SK-N-SH (cell line): Measurements from ENCODE around the gene MINDY2. TPM values are rescaled to one million over a fixed set of nuclear protein-coding genes. Genes with fewer than 3 reads are reported as not detected.
"Not testable (repeated sequence)": the region's sequence is repeated elsewhere in the genome, so short reads cannot be mapped to it uniquely, and the experiment has no call there.

Experiments used
- CTCF ChIA-PET: fragments of 300-600, 350-600 bp; formaldehyde crosslinking; extraction: SDS; loops from one replicate; lab custom pipeline; 2021; lab: Yijun Ruan, JAX
- POLR2A ChIA-PET: fragments of 350-600 bp; sonication (Branson Sonifier 250); formaldehyde crosslinking; extraction: SDS; loops from one replicate; lab custom pipeline; 2020; ENCODE audit warnings: antibody characterized with exemption, inconsistent platforms; lab: Yijun Ruan, JAX
- DNase-seq: peaks from one replicate; pipeline ENCODE4 v3.0.0; 2012
- H2AFZ ChIP-seq: fragments of 200-600 bp; sonication (generic); 2 replicates; pipeline ENCODE4 v1.8.1; 2016; ENCODE audit warnings: antibody characterized with exemption, mild to moderate bottlenecking, low read depth
- H3F3A ChIP-seq: fragments of 200-600 bp; sonication (generic); replicated peaks from 2 replicates; pipeline ENCODE3; 2016; ENCODE audit warnings: antibody characterized with exemption, mild to moderate bottlenecking; ENCODE audit not compliant: insufficient read depth
- H3K27ac ChIP-seq, 2 experiments: fragments of 200-500 bp in 1 of 2; fragments of 200-600 bp in 1 of 2; sonication (Bioruptor generic) in 1 of 2; sonication (generic), shearing (Covaris generic) in 1 of 2; 2 replicates each; pipeline versions ENCODE4 v1.5.1 to v1.6.1; 2014 to 2016; ENCODE audit warnings: low read depth in 2 of 2, inconsistent platforms in 1 of 2, low read length in 1 of 2, mild to moderate bottlenecking in 1 of 2, mixed read lengths in 1 of 2
- H3K27me3 ChIP-seq: fragments of 200-600 bp; sonication (generic), shearing (Covaris generic); 2 replicates; pipeline ENCODE4 v1.6.1; 2016; ENCODE audit warnings: mixed run types; ENCODE audit not compliant: insufficient read depth
- H3K36me3 ChIP-seq, 2 experiments: fragments of 200-500 bp in 1 of 2; fragments of 200-600 bp in 1 of 2; sonication (Bioruptor generic) in 1 of 2; sonication (generic) in 1 of 2; replicated peaks in 1 of 2; 2 replicates each; pipeline versions ENCODE3 to v1.5.1; 2014 to 2016; ENCODE audit warnings: low read length in 1 of 2, mild to moderate bottlenecking in 1 of 2; ENCODE audit not compliant: insufficient read depth in 2 of 2, control insufficient read depth in 1 of 2
- H3K4me1 ChIP-seq, 2 experiments: fragments of 200-500 bp in 1 of 2; fragments of 200-600 bp in 1 of 2; sonication (Bioruptor generic) in 1 of 2; sonication (generic), shearing (Covaris generic) in 1 of 2; 2 replicates each; pipeline versions ENCODE4 v1.5.1 to v1.6.1; 2014 to 2016; ENCODE audit warnings: low read depth in 1 of 2, low read length in 1 of 2, mixed run types in 1 of 2; ENCODE audit not compliant: insufficient read depth in 2 of 2, control insufficient read depth in 1 of 2
- H3K4me2 ChIP-seq: fragments of 200-600 bp; sonication (generic), shearing (Covaris generic); 2 replicates; pipeline ENCODE4 v1.6.1; 2017; ENCODE audit warnings: mixed run types
- H3K4me3 ChIP-seq, 2 experiments: fragments of 200-500 bp in 1 of 2; fragments of 200-600 bp in 1 of 2; sonication (Bioruptor generic) in 1 of 2; sonication (generic), shearing (Covaris generic) in 1 of 2; 2 replicates each; pipeline versions ENCODE4 v1.5.1 to v1.8.1; 2014 to 2016; ENCODE audit warnings: low read depth in 2 of 2, inconsistent platforms in 1 of 2, low read length in 1 of 2, mild to moderate bottlenecking in 1 of 2, mixed read lengths in 1 of 2, moderate library complexity in 1 of 2
- H3K79me2 ChIP-seq: fragments of 200-600 bp; sonication (generic); 2 replicates; pipeline ENCODE4 v1.8.1; 2017; ENCODE audit warnings: mild to moderate bottlenecking; ENCODE audit not compliant: insufficient read depth
- H3K9ac ChIP-seq: fragments of 200-600 bp; sonication (generic); 2 replicates; pipeline ENCODE4 v1.6.1; 2017; ENCODE audit warnings: mixed run types
- H3K9me2 ChIP-seq: fragments of 200-600 bp; sonication (generic); 2 replicates; pipeline ENCODE4 v1.6.1; 2017; ENCODE audit warnings: mixed run types
- H3K9me3 ChIP-seq: fragments of 200-600 bp; sonication (generic); 2 replicates; pipeline ENCODE4 v1.6.1; 2017; ENCODE audit warnings: mixed run types, mild to moderate bottlenecking, moderate library complexity
- H4K20me1 ChIP-seq: fragments of 200-600 bp; sonication (generic); 2 replicates; pipeline ENCODE4 v1.6.1; 2017; ENCODE audit warnings: mild to moderate bottlenecking, mixed run types; ENCODE audit not compliant: insufficient read depth
- CHD2 ChIP-seq: fragments of 150-350 bp; IDR thresholded peaks from 2 replicates; pipeline ENCODE4 v1.6.1; 2018; ENCODE audit warnings: low read length; ENCODE audit not compliant: partially characterized antibody
- ELF1 ChIP-seq: IDR thresholded peaks from 2 replicates; pipeline ENCODE4 v1.4.0; 2012
- EP300 ChIP-seq, 2 experiments: IDR thresholded peaks; 2 replicates each; pipeline versions ENCODE4 v1.4.0 to v1.6.1; 2012; ENCODE audit warnings: borderline replicate concordance in 1 of 2, low read depth in 1 of 2, low read length in 1 of 2
- EZH2phosphoT487 ChIP-seq: fragments of 200-600 bp; sonication (generic); IDR thresholded peaks from 2 replicates; pipeline ENCODE4 v1.6.1; 2017; ENCODE audit warnings: low read depth, mixed run types, mild to moderate bottlenecking, antibody characterized with exemption, moderate library complexity, borderline replicate concordance
- FOSL2 ChIP-seq: IDR thresholded peaks from 2 replicates; pipeline ENCODE4 v1.4.0; 2012; ENCODE audit warnings: low read depth, mild to moderate bottlenecking, moderate library complexity, borderline replicate concordance
- FOXJ3 ChIP-seq: sonication (generic); formaldehyde crosslinking; IDR thresholded peaks from 2 replicates; pipeline ENCODE4 v1.5.1; 2020; ENCODE audit warnings: mild to moderate bottlenecking, missing genetic modification reagents
- JUND ChIP-seq: IDR thresholded peaks from 2 replicates; pipeline ENCODE4 v1.4.0; 2012
- MXI1 ChIP-seq: IDR thresholded peaks from 2 replicates; pipeline ENCODE4 v1.6.1; 2012; ENCODE audit warnings: mild to moderate bottlenecking, low read depth, low read length, improper control_type of control experiment
- NFIC ChIP-seq: IDR thresholded peaks from 2 replicates; pipeline ENCODE4 v1.4.0; 2012; ENCODE audit warnings: borderline replicate concordance
- POLR2AphosphoS5 ChIP-seq: IDR thresholded peaks from 2 replicates; pipeline ENCODE4 v1.6.1; 2012; ENCODE audit warnings: low read depth, low read length
- RCOR1 ChIP-seq: fragments of 150-350 bp; IDR thresholded peaks from 2 replicates; pipeline ENCODE4 v1.6.1; 2017; ENCODE audit warnings: antibody characterized with exemption, low read length
- RXRA ChIP-seq: IDR thresholded peaks from 2 replicates; pipeline ENCODE4 v1.4.0; 2012; ENCODE audit warnings: low read depth, mild to moderate bottlenecking, borderline replicate concordance
- SIN3A ChIP-seq: IDR thresholded peaks from 2 replicates; pipeline ENCODE4 v1.6.1; 2012; ENCODE audit warnings: low read depth, mild to moderate bottlenecking, low read length, moderate library complexity, borderline replicate concordance
- TAF1 ChIP-seq: IDR thresholded peaks from 2 replicates; pipeline ENCODE4 v1.6.1; 2012; ENCODE audit warnings: low read depth, mild to moderate bottlenecking, low read length, moderate library complexity, borderline replicate concordance
- TCF12 ChIP-seq: IDR thresholded peaks from 2 replicates; pipeline ENCODE4 v1.4.0; 2012
- TEAD4 ChIP-seq: IDR thresholded peaks from 2 replicates; pipeline ENCODE4 v1.4.0; 2012; ENCODE audit warnings: mild to moderate bottlenecking, borderline replicate concordance; ENCODE audit not compliant: insufficient read depth
- WGBS: methylation state at CpG from one replicate; pipeline ENCODE4 v1.1.6; 2017; ENCODE audit warnings: low lambda C conversion rate; 5-methylcytosine and 5-hydroxymethylcytosine counted together
- polyA plus RNA-seq, 3 experiments: library from polyadenylated mRNA; depleted of rRNA; stranded (reverse); fragments of >200 nt; gene quantifications; 2 replicates each; pipeline ENCODE4 v1.2.3, GENCODE V29; 2012
- TF ChIP-seq, protein P1 (sequence below): IDR thresholded peaks from 2 replicates; pipeline ENCODE4 v1.4.0; 2012; ENCODE audit warnings: low read depth
- TF ChIP-seq, protein P2 (sequence below): IDR thresholded peaks from 2 replicates; pipeline ENCODE4 v1.6.1; 2012; ENCODE audit warnings: mild to moderate bottlenecking, low read depth, low read length, moderate library complexity
- TF ChIP-seq, protein P3 (sequence below): IDR thresholded peaks from 2 replicates; pipeline ENCODE4 v1.4.0; 2012; ENCODE audit warnings: low read depth, borderline replicate concordance

MINDY2 gene
- polyA plus RNA-seq, 1 of the 3 experiments (the other 2 are of a cell fraction) = 1.0 TPM

DNA sequence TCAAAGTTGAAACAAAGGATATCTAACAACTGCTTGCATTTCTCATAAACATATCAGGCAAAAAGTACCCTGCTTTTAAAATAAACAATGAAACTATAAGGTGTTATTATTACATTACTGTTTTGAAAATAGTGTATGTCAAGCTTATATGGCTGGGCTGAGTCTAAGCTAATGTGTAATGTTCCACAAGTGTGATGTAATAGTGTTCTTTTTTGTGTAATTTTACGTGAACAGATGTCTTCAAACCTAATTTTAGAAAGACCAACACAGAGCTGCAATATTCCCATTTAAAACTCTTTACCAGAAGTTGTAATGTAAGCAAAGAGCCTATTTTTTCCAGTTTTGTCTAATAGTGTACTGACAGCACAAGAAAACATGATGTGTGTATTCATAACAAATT, 34.0 kb downstream of the MINDY2 start:
- Histone ChIP-seq H3K79me2 (no peaks in the 10 kb centered on the region), H4K20me1 (no peaks in the 10 kb centered on the region), H3K9me2 (no peaks in the 10 kb centered on the region), H3K9me3 (no peaks in the 10 kb centered on the region), H3K4me1 (no peaks in the 10 kb centered on the region), H3K27ac (no peak overlapping the region), H3K36me3 (peaks cover 0 to 5% of the 10 kb centered on the region in 2 experiments), H3K4me3 (no peak overlapping the region), H3K9ac (no peak overlapping the region), H2AFZ (no peak overlapping the region), H3F3A (no peaks in the 10 kb centered on the region), H3K27me3 (no peaks in the 10 kb centered on the region), H3K4me2 (no peak overlapping the region)
- 84% methylated on average over 1 of the region's 1 CpG for WGBS
- ChIA-PET CTCF (interaction anchor here (1.0 kb wide), 1 partner anchor 34 kb away, joined by 3 read pairs; the partner anchor contains the start of gene MINDY2), POLR2A (no interaction called here)
- no peak for TF ChIP-seq JUND
- TF ChIP-seq ELF1 = no peak
- TF ChIP-seq NFIC = no peak
- no peak for TF ChIP-seq POLR2AphosphoS5
- TF ChIP-seq, protein P1, sequence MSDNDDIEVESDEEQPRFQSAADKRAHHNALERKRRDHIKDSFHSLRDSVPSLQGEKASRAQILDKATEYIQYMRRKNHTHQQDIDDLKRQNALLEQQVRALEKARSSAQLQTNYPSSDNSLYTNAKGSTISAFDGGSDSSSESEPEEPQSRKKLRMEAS = no peak
- no peak for TF ChIP-seq TCF12
- TF ChIP-seq FOSL2 = no peak
- no peak for TF ChIP-seq TEAD4
- TF ChIP-seq TAF1 = no peak
- TF ChIP-seq, protein P2, sequence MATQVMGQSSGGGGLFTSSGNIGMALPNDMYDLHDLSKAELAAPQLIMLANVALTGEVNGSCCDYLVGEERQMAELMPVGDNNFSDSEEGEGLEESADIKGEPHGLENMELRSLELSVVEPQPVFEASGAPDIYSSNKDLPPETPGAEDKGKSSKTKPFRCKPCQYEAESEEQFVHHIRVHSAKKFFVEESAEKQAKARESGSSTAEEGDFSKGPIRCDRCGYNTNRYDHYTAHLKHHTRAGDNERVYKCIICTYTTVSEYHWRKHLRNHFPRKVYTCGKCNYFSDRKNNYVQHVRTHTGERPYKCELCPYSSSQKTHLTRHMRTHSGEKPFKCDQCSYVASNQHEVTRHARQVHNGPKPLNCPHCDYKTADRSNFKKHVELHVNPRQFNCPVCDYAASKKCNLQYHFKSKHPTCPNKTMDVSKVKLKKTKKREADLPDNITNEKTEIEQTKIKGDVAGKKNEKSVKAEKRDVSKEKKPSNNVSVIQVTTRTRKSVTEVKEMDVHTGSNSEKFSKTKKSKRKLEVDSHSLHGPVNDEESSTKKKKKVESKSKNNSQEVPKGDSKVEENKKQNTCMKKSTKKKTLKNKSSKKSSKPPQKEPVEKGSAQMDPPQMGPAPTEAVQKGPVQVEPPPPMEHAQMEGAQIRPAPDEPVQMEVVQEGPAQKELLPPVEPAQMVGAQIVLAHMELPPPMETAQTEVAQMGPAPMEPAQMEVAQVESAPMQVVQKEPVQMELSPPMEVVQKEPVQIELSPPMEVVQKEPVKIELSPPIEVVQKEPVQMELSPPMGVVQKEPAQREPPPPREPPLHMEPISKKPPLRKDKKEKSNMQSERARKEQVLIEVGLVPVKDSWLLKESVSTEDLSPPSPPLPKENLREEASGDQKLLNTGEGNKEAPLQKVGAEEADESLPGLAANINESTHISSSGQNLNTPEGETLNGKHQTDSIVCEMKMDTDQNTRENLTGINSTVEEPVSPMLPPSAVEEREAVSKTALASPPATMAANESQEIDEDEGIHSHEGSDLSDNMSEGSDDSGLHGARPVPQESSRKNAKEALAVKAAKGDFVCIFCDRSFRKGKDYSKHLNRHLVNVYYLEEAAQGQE = no peak
- no peak for TF ChIP-seq EP300 (IDR thresholded peaks at IDR 0.05; ENCODE audit: borderline replicate concordance in 1 of 2, low read depth in 1 of 2, low read length in 1 of 2)
- no peak for TF ChIP-seq SIN3A
- no peak for TF ChIP-seq RCOR1
- no peak for TF ChIP-seq MXI1
- no peak for TF ChIP-seq CHD2
- TF ChIP-seq, protein P3, sequence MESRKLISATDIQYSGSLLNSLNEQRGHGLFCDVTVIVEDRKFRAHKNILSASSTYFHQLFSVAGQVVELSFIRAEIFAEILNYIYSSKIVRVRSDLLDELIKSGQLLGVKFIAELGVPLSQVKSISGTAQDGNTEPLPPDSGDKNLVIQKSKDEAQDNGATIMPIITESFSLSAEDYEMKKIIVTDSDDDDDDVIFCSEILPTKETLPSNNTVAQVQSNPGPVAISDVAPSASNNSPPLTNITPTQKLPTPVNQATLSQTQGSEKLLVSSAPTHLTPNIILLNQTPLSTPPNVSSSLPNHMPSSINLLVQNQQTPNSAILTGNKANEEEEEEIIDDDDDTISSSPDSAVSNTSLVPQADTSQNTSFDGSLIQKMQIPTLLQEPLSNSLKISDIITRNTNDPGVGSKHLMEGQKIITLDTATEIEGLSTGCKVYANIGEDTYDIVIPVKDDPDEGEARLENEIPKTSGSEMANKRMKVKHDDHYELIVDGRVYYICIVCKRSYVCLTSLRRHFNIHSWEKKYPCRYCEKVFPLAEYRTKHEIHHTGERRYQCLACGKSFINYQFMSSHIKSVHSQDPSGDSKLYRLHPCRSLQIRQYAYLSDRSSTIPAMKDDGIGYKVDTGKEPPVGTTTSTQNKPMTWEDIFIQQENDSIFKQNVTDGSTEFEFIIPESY = no peak
- TF ChIP-seq RXRA = no peak
- no peak for TF ChIP-seq FOXJ3 (CRISPR knock-in tag)
- no peak for TF ChIP-seq EZH2phosphoT487
- no peak for DNase-seq

DNA sequence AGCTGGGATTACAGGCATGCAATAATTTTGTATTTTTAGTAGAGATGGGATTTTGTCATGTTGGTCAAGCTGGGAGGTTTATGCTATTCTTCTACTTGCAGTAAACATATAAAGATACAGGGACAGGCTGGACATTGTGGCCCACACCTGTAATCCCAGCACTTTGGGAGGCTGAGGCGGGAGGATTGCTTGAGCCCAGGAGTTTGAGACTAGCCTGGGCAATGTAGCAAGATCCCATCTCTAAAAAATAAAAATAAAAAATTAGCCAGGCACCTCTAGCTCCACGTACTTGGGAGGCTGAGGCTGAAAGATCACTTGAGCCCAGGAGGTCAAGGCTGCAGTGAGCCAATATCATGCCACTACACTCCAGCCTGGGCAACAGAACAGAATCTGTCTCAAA, 52.2 kb downstream of the MINDY2 start:
- H3K9me2 ChIP-seq, H2AFZ ChIP-seq, DNase-seq, CTCF ChIA-PET, H4K20me1 ChIP-seq, POLR2A ChIA-PET, H3K79me2 ChIP-seq, H3F3A ChIP-seq, H3K4me1 ChIP-seq, H3K27me3 ChIP-seq, H3K9me3 ChIP-seq, H3K4me3 ChIP-seq, H3K9ac ChIP-seq, H3K27ac ChIP-seq, H3K4me2 ChIP-seq: not testable (repeated sequence)
- 96% methylated on average over 2 of the region's 2 CpGs for WGBS
- peaks cover 0 to 20% of the 10 kb centered on the region in 2 experiments for H3K36me3 ChIP-seq
